T1000 (cell line): ENCODE measurements around the gene TM4SF4.

Experiments used
- DNase-seq: peaks from one replicate; lab custom pipeline; 2025; ENCODE audit warnings: mixed read lengths; lab: John Stamatoyannopoulos, UW

Gene TM4SF4

DNA sequence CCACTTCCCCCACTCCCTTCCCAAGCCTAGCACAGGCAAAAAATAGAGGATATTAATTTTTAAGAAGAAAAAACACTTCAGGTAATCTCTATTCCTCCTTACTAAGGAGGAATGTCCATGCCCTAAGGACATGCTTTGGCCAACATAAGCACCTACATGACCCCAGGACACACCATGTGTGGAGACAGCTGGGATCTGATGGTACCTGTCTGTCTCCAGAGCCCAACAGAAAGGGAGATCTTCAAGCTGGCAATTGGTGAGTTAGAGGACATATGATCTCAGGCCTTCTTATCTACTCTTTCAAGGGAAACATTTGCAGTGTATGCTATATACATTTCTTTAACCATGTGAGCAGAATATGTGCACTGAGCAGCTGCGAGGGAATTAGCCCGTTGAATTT is 7.0 kb downstream of the TM4SF4 start:
- DNase-seq, result no peak

DNA sequence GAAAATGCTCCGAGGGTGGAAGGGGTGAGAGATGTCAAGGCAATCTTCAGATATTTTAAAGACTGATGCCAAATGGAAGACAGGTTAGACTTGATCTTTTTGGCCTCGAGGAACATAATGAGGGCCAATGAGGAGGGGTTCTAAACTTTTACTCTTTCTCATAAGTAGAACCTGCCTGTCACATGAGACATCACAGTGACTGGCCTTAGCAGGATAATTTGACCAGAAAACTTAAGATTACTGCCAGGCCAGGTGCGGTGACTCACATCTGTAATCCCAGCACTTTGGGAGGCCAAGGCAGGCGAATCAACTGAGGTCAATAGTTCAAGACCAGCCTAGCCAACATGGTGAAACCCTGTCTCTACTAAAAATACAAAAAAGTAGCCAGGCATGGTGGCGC is 12.2 kb downstream of the TM4SF4 start:
- DNase-seq, result no peak

DNA sequence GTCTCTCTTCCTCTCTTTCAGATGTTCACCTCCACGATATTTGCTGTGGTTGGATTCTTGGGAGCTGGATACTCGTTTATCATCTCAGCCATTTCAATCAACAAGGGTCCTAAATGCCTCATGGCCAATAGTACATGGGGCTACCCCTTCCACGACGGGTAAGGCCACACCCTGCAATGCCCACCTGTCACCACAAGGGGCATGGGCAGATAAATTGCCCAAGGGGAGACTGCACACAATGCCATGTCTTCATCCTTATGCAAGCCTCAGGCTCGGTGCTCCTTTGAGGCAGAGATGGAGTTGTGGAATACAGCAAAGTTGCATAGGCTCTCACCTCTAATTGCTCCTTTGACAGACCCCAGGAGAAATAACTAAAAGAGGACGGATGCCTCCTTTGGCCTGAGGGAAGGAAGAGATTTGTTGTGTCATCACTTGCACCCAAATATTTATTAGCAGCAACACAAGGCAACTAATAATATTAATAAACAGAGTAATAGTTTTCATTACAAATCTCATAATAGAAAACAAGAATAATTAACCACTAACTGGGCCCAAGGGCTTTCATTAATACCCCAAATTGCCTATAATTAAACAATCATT is 13.2 kb downstream of the TM4SF4 start:
- DNase-seq, result no peak

DNA sequence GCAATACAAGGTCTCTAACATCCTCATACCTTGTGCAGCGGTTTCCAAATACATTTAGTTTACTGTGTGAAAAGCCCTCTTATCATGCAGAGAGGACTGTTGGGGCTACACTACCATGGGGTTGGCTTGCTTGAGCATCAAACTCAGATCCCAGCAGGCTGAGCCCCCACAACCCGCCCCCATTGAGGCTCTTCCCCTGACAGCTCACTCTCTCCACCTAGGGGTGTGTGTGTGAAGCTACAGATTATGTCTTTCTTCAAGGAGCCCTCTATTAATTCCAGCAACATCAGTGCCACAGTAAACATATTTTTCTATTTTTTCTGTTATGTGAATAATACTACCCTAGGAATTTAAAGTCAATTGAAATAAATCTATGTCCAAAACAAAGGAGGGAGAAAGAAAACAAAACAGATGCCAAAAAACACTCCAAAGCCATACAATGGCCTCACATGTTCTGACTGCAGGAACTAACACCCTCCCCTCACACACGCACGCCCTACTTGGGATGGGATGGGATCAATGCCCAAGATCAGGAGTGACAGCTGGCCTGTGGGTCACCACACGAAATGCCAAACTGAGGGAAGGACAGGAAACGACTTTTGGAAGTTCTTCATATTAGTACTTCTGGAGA is 14.7 kb downstream of the TM4SF4 start:
- no peak for DNase-seq

DNA sequence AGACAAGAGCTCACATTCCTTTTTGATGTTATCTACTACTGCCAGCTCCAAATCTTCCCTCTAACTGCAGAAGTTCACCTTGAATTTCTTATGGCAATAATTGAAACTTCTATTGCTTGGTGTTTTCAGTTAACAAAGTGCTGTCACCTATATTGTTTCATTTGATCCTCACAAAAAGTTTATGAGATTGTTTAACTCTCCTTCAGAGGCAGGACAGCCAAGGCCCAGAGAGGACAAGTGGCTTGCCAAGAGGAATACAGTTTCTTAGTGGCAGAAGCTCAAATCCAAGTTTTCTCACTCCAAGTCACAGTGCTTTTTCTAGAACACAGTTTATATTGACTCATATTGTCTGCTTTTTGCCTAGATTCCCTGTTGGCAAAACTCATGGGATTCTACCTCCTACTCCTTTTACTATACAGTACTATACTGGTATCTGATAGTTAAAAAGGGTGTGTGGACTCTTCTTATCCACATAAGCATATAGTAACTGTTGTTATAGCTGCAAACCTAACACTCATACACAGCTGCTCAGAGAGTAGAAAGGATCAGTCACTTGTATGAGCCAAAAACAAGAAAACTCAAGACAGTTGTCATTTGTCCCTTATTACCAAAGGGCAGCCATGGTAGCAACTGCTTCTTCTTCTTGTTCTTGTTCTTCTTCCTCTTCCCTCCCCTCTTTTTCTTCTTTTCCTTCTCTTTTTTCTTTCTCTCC is 15.9 kb downstream of the TM4SF4 start:
- no peak for DNase-seq

DNA sequence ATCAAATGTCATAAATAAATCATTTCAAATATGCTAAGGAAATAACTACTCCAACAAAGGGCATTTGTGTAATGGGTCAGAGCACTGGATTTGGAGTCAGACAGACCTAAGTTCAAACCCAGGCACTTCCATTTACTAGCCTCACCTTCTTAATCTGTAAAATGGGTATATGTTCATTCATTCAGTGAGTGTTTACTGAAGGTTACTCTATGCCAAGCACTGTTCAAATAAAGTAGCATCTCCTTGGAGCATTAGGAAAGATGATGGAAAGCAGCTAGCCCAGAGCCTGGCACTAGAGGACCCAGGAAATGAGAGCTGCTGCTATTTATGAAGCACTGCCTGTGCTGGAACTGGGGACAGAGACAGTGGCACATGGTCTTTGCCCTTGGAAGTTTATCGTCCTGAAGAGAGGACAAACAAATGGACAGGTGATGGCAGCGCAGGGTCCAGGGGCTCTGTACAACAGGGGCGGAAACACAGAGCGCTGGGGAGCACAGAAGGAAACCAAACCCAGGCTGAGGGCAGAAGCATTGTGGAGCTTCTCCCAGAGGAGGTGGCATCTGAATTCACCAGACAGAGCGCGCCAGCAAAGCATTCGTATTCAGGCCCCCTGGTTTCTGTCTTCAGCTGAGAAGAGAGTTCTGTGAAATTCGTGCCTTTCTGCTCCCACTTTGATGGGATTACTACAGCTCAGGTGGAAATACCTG is 19.0 kb downstream of the TM4SF4 start:
- DNase-seq, result no peak

DNA sequence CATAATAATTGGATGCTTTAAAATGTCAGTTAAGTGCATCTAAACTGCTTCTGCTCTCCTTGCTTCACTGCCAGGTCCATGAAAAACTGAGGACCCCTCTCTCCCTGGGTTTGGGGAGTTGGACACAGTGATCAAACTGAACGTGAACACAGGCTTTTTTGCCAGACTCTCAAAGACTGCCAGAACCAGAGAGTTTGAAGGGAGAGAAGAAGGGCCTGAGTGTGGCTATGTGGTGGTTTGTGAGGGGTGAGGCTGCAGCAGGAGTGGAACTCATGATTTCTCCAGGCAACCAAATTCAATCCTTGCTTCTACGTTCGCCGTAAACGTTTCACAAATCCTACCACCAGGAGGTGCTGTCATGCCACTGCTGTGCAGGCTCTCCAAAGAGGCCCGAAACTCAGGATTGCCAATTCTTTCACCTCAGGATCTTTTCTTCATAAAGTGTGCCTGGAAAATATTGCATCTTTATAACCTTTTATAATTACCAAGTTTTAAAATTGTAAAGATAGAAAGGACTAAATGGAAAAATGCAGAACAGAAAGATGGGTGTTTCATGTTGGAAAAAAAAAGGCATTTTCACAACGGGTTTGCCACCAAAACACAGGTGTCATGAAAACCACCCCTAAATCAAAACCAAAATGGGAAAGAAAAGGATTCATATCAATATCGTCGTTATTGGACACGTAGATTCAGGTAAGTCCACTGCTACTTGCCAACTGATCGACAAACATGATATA is 19.7 kb downstream of the TM4SF4 start:
- no peak for DNase-seq

DNA sequence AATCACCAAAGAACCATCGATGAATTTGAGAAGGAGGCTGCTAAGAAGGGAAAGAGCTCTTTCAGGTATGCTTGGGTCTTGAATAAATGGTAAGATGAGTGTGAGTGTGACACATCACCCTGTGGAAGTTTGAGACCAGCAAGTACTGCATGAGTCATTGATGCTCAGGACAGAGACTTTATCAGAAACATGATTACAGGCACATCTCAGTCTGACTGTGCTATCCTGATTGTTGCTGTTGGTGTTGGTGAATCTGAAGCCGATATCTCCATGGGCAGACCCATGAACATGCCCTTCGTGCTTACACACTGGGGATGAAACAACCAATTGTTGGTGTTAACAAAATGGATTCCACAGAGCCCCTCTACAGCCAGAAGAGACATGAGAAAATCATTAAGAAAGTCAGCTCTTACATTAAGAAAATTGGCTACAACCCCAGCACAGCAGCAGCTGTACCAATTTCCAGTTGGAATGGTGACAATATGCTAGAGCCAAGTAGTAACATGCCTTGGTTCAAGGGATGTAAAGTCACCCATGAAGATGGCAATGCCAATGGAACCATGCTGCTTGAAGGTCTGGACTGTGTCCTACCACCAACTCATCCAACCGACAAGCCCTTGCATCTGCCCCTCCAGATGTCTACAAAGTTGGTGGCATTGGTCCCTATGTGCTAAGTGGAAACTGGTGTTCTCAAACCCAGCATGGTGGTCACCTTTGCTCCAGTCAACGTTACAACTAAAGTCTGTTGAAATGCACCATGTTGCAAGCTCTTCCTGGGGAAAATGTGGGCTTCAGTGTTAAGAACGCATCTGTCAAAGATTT is 20.5 kb downstream of the TM4SF4 start:
- DNase-seq, result no peak

DNA sequence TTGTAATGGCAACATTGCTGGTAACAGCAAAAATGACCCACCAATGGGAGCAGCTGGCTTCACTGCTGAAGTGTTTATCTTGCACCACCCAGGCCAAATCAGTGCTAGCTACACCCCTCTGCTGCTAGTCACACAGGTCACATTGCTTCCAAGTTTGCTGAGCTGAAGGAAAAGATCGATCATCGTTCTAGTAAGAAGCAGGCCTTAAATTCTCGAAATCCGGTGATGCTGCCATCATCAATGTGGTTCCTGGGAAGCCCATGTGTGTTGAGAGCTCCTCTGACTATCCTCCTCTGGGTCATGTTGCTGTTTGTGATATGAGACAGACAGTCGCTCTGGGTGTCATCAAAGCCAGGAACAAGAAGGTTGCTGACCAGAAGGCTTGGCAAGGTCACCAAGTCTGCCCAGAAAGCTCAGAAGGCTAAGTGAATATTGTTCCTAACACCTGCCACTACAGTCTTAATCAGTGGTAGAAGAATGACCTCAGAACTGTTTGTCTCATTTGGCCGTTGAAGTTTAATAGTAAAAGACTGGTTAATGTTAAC is 21.2 kb downstream of the TM4SF4 start:
- no peak for DNase-seq

DNA sequence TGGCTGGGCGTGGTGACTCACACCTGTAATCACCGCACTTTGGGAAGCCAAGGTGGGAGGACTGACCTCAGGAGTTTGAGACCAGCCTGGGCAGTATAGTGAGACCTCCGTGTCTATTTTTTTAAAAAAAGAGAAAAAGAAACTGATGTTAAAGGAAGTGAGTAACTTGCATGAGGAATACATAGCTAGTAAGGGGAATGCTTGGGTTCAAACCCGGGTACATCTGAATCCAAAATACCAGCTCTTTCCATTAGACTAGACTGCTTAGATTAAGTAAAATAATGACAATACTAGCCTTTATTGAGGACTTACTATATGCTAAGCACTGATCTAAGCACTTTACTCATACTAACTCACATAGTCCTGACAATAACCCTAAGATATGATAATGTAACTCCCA is 22.4 kb downstream of the TM4SF4 start:
- no peak for DNase-seq

DNA sequence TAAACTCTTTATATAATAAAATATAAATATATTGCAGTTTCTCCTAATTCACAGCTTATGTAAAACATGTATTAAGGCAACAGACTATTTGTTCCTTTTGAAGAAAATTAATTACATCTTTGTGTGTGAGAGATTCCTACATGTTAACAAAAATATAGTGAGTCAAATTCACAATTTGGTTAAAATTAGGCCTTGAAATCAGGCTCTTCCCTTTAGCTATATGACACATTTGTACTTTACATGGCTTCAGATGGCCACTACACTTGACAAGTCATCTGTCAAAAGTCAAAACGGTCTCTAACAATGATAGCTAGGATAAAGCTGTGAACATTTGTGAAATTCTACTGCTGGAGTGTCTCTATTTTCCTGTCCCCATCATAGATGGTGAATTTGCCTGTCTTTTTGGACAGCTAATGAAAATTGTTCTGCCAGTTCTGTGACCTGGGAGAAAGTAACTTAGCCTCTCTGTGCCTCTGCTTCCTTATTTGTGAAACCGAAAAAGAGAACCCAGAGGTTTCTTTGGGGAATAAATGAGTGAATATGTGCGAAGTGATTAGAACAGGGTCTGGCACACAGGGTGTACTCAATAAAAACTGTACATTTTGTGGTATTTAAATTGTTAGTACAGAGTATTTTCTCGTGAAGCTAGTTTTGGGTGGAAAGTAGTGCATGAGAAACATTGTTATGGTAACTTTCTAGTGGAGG is 23.6 kb downstream of the TM4SF4 start:
- no peak for DNase-seq

DNA sequence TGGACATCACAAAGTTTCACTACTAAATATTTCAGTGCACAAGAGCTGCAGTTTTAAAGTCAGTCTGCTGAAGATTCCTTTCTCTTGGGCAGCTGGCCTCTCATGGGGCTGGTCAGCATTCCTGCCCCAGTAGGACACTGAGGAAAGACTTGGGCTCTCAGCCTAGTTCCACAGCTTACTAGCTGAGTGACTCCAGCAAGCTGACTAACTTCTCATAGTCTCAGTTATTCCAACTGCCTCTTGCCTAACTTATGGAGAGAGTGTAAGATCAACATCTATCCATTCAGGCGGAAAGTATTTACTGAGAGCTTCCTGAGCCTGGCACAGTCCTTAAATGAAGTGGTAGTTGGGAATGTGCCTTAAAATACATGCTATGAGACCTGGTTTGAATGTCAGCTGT is 27.0 kb downstream of the TM4SF4 start:
- DNase-seq, result no peak

DNA sequence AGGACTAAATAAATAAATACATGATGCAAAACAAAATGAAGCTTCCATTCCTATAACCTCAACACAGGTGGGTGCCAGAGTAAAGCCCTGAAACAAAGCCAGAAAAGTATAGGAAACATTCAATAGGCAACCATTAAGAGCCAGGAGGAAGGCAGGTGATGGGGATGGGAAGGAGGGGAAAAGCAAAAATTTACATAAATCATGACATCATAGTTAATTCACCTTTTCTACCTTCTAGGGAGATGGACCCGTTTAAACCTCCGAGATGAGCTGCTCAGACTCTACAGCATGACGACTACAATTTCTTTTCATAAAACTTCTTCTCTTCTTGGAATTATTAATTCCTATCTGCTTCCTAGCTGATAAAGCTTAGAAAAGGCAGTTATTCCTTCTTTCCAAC is 27.9 kb downstream of the TM4SF4 start:
- no peak for DNase-seq

DNA sequence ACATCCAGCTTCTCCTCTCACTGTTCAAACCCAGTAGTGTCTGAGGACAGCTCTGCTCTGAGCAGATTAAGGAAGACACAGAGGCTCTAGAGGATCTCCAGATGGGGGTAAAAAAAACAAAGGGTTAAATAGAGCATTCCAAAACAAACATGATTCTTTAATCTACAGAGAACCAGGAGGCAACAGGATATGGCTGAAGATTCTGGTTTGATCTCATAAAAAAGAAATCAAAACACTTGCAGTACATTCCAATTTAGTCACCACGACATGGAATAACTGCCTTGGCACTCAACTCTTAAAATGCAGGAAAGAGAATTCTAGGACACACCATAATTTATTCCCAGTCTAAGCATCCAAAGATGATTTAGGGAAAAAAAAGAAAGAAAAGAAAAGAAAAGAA is 32.0 kb downstream of the TM4SF4 start:
- no peak for DNase-seq

DNA sequence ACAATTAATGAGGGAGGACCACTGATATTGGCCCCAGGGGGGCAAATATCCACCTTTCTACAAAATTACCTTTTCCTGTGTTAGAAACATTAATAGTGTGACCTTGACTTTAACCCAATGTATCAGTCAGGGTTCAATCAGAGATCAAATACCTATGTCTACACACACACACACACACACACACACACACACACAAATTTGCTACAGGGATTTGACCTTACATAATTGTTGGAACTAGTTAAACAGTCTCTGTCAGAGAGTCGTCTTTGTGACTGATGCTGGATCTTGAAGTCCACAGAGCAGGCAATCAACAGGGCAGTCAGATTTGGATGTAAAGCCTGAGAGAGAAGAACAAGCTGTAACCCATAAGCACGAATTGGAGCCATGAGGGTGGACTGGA is 32.5 kb downstream of the TM4SF4 start:
- no peak for DNase-seq

DNA sequence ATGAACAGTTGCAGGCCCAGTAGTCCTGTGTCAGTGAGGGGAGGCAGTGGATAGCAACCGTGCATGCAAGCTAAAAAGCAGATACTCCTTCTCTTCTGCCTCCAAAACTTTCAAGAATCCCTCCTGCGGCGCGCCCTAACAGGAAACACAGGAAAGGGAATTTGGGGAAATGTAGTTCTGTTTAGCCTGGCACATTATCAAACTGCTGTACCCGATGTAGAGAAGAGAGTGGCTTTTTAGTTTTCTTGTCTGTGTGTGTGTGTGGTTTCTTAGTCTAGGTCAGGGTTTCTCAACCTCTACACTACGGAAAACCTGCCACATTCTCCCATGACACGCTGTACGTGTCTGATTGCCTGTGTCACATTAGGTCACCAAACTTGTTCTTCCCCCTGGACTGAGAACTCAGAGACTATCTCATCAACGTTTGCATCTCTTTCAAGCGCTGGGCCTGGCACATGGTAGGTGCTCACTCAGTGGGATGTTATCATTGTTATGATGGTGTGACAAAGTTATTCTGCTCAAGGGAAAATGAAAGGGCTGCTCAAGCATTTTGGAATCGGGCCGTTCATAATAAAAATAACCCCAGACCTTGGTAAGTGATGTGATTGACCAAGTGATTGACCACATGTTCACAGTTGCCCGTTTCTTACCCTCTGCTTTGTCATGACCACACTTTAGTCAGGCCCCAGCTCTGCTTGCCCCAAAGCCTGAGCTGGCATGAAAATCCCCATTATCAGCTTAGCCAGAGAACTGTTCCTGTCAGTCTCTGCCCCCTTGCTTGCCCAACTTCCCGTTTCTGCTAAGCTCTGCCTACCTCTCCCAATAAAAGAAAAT is 33.2 kb downstream of the TM4SF4 start:
- DNase-seq, result peak; percentile 27

DNA sequence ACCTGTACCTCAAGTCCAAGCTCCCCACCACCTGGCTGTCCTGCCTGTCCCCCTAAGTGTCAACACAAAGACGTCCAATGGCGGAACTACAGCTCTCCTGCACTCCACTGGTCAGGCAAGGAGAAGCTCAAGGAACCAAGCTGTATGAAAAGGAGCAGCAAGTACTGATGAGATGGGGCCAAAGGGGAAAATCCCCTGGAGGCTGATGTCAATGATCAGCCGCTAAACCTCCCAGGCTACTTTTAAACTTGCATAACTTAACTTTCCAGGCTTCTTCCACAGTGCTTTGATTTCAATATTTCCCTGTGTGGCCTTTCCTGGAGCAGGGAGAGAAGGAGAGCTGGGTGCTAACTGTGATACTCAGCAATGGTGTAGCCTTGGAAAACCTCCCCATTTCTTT is 35.0 kb downstream of the TM4SF4 start:
- no peak for DNase-seq

DNA sequence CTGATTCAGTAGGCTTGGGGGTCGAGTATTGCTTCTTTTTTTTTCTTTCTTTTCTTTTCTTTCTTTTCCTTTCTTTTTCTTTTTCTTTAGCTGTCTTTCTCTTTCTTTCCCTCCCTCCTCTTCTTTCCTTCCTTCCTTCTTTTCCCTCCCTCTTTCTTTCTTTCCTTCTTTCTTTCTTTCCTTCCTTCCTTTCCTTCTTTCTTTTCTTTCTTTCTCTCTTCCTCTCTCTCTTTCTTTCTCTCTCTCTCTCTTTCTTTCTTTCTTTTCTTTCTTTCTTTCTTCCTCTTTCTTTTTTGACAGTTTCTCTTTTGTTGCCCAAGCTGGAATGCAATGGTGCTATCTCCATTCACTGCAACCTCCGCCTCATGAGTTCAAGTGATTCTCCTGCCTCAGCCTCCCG is 36.0 kb downstream of the TM4SF4 start:
- DNase-seq, result no peak

DNA sequence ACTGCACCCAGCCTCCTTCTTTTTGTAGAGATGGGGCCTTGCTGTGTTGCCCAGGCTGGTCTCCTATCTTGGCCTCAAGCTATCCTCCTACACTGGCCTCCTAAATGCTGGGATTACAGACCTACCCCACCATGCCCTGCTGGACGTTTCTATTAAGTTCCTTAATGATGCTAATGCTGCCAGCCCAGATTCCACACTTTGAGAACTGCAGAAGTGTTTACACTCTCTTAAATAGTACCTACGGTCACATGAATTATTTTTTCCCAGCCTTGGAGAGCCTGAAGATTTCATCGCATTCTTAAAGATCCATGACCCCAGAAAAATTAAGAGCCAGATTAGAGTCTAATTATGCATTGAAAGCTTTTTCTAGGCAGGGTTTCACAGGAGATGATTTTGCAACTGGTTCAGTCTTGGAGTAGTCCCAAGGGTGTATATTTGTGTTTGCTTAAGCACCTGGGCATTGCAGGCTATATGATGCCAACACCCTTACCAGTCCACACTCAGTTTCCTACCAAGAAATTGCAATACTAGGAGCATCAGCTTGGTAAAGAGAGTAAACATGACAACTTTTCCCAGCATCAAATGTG is 36.6 kb downstream of the TM4SF4 start:
- DNase-seq, result no peak
